Measurements from ENCODE around the gene HDHD3. TPM values are rescaled to one million over a fixed set of nuclear protein-coding genes. Genes with fewer than 3 reads are reported as not detected.
"Not testable (repeated sequence)": the region's sequence is repeated elsewhere in the genome, so short reads cannot be mapped to it uniquely, and the experiment has no call there.

HDHD3 gene
- total and polyA plus RNA-seq, 5 donors from 2014 or later = 14.3 to 52.6 (median 46.3) TPM

- DNase-seq = no peak
- Mint-ChIP-seq H3K27me3 (peaks cover 10% of the 10 kb centered on the region), H3K4me1 (peaks cover 0 to 3% (median 0%) of the 10 kb centered on the region in 4 donors), H3K27ac (no peak overlapping the region), H3K9me3 (no peaks in the 10 kb centered on the region), H3K36me3 (peaks cover 6% of the 10 kb centered on the region), H3K4me3 (no peak overlapping the region)
- ATAC-seq (ENCODE audit: low read depth in 2 of 2) = no peak
- Histone ChIP-seq H3K27me3 (ENCODE audit: control insufficient read depth, insufficient read depth, low read length) (no peaks in the 10 kb centered on the region), H3K4me1 (ENCODE audit: control insufficient read depth, insufficient read depth, low read length, poor library complexity, severe bottlenecking) (no peaks in the 10 kb centered on the region), H3K27ac (ENCODE audit: insufficient read depth, low read length, poor library complexity, severe bottlenecking) (no peak overlapping the region), H3K9me3 (ENCODE audit: control insufficient read depth in 2 of 2, low read length in 2 of 2) (no peaks in the 10 kb centered on the region), H3K36me3 (ENCODE audit: control insufficient read depth, insufficient read depth, low read length) (peaks cover 7% of the 10 kb centered on the region), H3K4me3 (ENCODE audit: low read depth, low read length) (no peak overlapping the region)
These were observed 8.3 kb downstream of the HDHD3 start for GRCh38 chr9:113368348-113368981.

GRCh38 chr9:113365652-113366051, 11.1 kb downstream of the HDHD3 start:
- not testable (repeated sequence) for H3K36me3 ChIP-seq (ENCODE audit: control insufficient read depth, insufficient read depth, low read length); H3K4me3 Mint-ChIP-seq; H3K9me3 Mint-ChIP-seq; DNase-seq; H3K36me3 Mint-ChIP-seq; H3K27me3 ChIP-seq (ENCODE audit: control insufficient read depth, insufficient read depth, low read length); H3K4me1 Mint-ChIP-seq; ATAC-seq (ENCODE audit: low read depth in 2 of 2); H3K27me3 Mint-ChIP-seq; H3K27ac Mint-ChIP-seq; H3K27ac ChIP-seq (ENCODE audit: insufficient read depth, low read length, poor library complexity, severe bottlenecking); H3K9me3 ChIP-seq (ENCODE audit: control insufficient read depth in 2 of 2, low read length in 2 of 2); H3K4me3 ChIP-seq (ENCODE audit: low read depth, low read length); H3K4me1 ChIP-seq (ENCODE audit: control insufficient read depth, insufficient read depth, low read length, poor library complexity, severe bottlenecking)

- DNase-seq (no peak), ATAC-seq (ENCODE audit: low read depth in 2 of 2) (no peak)
- no peak overlapping the region for H3K27ac ChIP-seq (ENCODE audit: insufficient read depth, low read length, poor library complexity, severe bottlenecking)
- H3K9me3 ChIP-seq (ENCODE audit: control insufficient read depth in 2 of 2, low read length in 2 of 2) = no peaks in the 10 kb centered on the region
- peaks cover 3% of the 10 kb centered on the region for H3K27me3 ChIP-seq (ENCODE audit: control insufficient read depth, insufficient read depth, low read length)
- H3K4me3 Mint-ChIP-seq = no peak overlapping the region
- no peak overlapping the region for H3K4me3 ChIP-seq (ENCODE audit: low read depth, low read length)
- peaks cover 10% of the 10 kb centered on the region for H3K27me3 Mint-ChIP-seq
- no peak overlapping the region for H3K27ac Mint-ChIP-seq
- no peaks in the 10 kb centered on the region for H3K36me3 Mint-ChIP-seq
- H3K9me3 Mint-ChIP-seq = peaks cover 0 to 3% (median 0%) of the 10 kb centered on the region in 7 donors
- no peaks in the 10 kb centered on the region for H3K4me1 Mint-ChIP-seq
- H3K36me3 ChIP-seq (ENCODE audit: control insufficient read depth, insufficient read depth, low read length) = no peaks in the 10 kb centered on the region
- no peaks in the 10 kb centered on the region for H3K4me1 ChIP-seq (ENCODE audit: control insufficient read depth, insufficient read depth, low read length, poor library complexity, severe bottlenecking)
These were observed 11.8 kb downstream of the HDHD3 start for GRCh38 chr9:113364951-113365350.

GRCh38 chr9:113363336-113363735, 13.4 kb downstream of the HDHD3 start:
- H3K36me3 Mint-ChIP-seq = no peaks in the 10 kb centered on the region
- Histone ChIP-seq H3K27me3 (ENCODE audit: control insufficient read depth, insufficient read depth, low read length) (peaks cover 3% of the 10 kb centered on the region), H3K9me3 (ENCODE audit: control insufficient read depth in 2 of 2, low read length in 2 of 2) (no peaks in the 10 kb centered on the region), H3K4me3 (ENCODE audit: low read depth, low read length) (no peak overlapping the region), H3K4me1 (ENCODE audit: control insufficient read depth, insufficient read depth, low read length, poor library complexity, severe bottlenecking) (no peaks in the 10 kb centered on the region), H3K27ac (ENCODE audit: insufficient read depth, low read length, poor library complexity, severe bottlenecking) (no peak overlapping the region), H3K36me3 (ENCODE audit: control insufficient read depth, insufficient read depth, low read length) (no peaks in the 10 kb centered on the region)
- no peak overlapping the region for H3K4me3 Mint-ChIP-seq
- no peaks in the 10 kb centered on the region for H3K4me1 Mint-ChIP-seq
- peaks cover 0 to 3% (median 0%) of the 10 kb centered on the region in 7 donors for H3K9me3 Mint-ChIP-seq
- no peak for DNase-seq
- H3K27ac Mint-ChIP-seq = no peak overlapping the region
- peaks cover 10% of the 10 kb centered on the region for H3K27me3 Mint-ChIP-seq
- ATAC-seq (ENCODE audit: low read depth in 2 of 2) = no peak

GRCh38 chr9:113361304-113362018, 15.3 kb downstream of the HDHD3 start:
- H3K27me3 ChIP-seq (ENCODE audit: control insufficient read depth, insufficient read depth, low read length) = peaks cover 3% of the 10 kb centered on the region
- H3K4me3 ChIP-seq (ENCODE audit: low read depth, low read length) = no peak overlapping the region
- H3K27ac Mint-ChIP-seq = no peak overlapping the region
- H3K36me3 ChIP-seq (ENCODE audit: control insufficient read depth, insufficient read depth, low read length) = no peaks in the 10 kb centered on the region
- ATAC-seq (ENCODE audit: low read depth in 2 of 2) = no peak
- H3K27me3 Mint-ChIP-seq = peaks cover 15% of the 10 kb centered on the region
- H3K4me1 Mint-ChIP-seq = no peaks in the 10 kb centered on the region
- H3K27ac ChIP-seq (ENCODE audit: insufficient read depth, low read length, poor library complexity, severe bottlenecking) = no peak overlapping the region
- H3K9me3 ChIP-seq (ENCODE audit: control insufficient read depth in 2 of 2, low read length in 2 of 2) = no peaks in the 10 kb centered on the region
- no peaks in the 10 kb centered on the region for H3K4me1 ChIP-seq (ENCODE audit: control insufficient read depth, insufficient read depth, low read length, poor library complexity, severe bottlenecking)
- H3K36me3 Mint-ChIP-seq = no peaks in the 10 kb centered on the region
- H3K9me3 Mint-ChIP-seq = peaks cover 0 to 3% (median 0%) of the 10 kb centered on the region in 7 donors
- DNase-seq = no peak
- H3K4me3 Mint-ChIP-seq = no peak overlapping the region

- no peaks in the 10 kb centered on the region for H3K36me3 ChIP-seq (ENCODE audit: control insufficient read depth, insufficient read depth, low read length)
- Mint-ChIP-seq H3K27me3 (peaks cover 17% of the 10 kb centered on the region), H3K4me1 (no peaks in the 10 kb centered on the region), H3K36me3 (no peaks in the 10 kb centered on the region), H3K9me3 (peaks cover 0 to 3% (median 0%) of the 10 kb centered on the region in 7 donors), H3K27ac (no peak overlapping the region), H3K4me3 (no peak overlapping the region)
- no peaks in the 10 kb centered on the region for H3K9me3 ChIP-seq (ENCODE audit: control insufficient read depth in 2 of 2, low read length in 2 of 2)
- H3K4me3 ChIP-seq (ENCODE audit: low read depth, low read length) = no peak overlapping the region
- no peak for ATAC-seq (ENCODE audit: low read depth in 2 of 2)
- no peak overlapping the region for H3K27ac ChIP-seq (ENCODE audit: insufficient read depth, low read length, poor library complexity, severe bottlenecking)
- no peak for DNase-seq
- H3K4me1 ChIP-seq (ENCODE audit: control insufficient read depth, insufficient read depth, low read length, poor library complexity, severe bottlenecking) = no peaks in the 10 kb centered on the region
- H3K27me3 ChIP-seq (ENCODE audit: control insufficient read depth, insufficient read depth, low read length) = peaks cover 3% of the 10 kb centered on the region
These were observed 16.4 kb downstream of the HDHD3 start for GRCh38 chr9:113360242-113360842.

GRCh38 chr9:113359385-113359784, 17.4 kb downstream of the HDHD3 start:
- Mint-ChIP-seq H3K36me3 (no peaks in the 10 kb centered on the region), H3K4me1 (no peaks in the 10 kb centered on the region), H3K9me3 (peaks cover 0 to 3% (median 0%) of the 10 kb centered on the region in 7 donors), H3K4me3 (no peak overlapping the region), H3K27me3 (peaks cover 10% of the 10 kb centered on the region), H3K27ac (no peak overlapping the region)
- H3K27me3 ChIP-seq (ENCODE audit: control insufficient read depth, insufficient read depth, low read length) = peaks cover 3% of the 10 kb centered on the region
- ATAC-seq (ENCODE audit: low read depth in 2 of 2) (no peak), DNase-seq (no peak)
- H3K27ac ChIP-seq (ENCODE audit: insufficient read depth, low read length, poor library complexity, severe bottlenecking) = no peak overlapping the region
- no peaks in the 10 kb centered on the region for H3K36me3 ChIP-seq (ENCODE audit: control insufficient read depth, insufficient read depth, low read length)
- H3K4me1 ChIP-seq (ENCODE audit: control insufficient read depth, insufficient read depth, low read length, poor library complexity, severe bottlenecking) = no peaks in the 10 kb centered on the region
- H3K9me3 ChIP-seq (ENCODE audit: control insufficient read depth in 2 of 2, low read length in 2 of 2) = no peaks in the 10 kb centered on the region
- H3K4me3 ChIP-seq (ENCODE audit: low read depth, low read length) = no peak overlapping the region
